ENCODE measurements around the gene PAX2.

PAX2 gene

GRCh38 chr10:100775386-100775785 lies 30.0 kb downstream of the PAX2 start:
- Histone ChIP-seq H3K27me3 (ENCODE audit: insufficient read depth, poor library complexity, severe bottlenecking) (peaks cover 6% of the 10 kb centered on the region), H3K4me3 (ENCODE audit: severe bottlenecking) (no peak overlapping the region), H3K36me3 (ENCODE audit: low read depth) (no peaks in the 10 kb centered on the region), H3K4me1 (ENCODE audit: insufficient read depth, poor library complexity, severe bottlenecking) (no peaks in the 10 kb centered on the region), H3K9me3 (ENCODE audit: severe bottlenecking) (no peaks in the 10 kb centered on the region), H3K27ac (ENCODE audit: poor library complexity, severe bottlenecking) (no peak overlapping the region)
- TF ChIP-seq CTCF (IDR thresholded peaks at IDR 0.05; ENCODE audit: poor library complexity, severe bottlenecking) = no peak
- DNase-seq (ENCODE audit: low spot score) (no peak), ATAC-seq (ENCODE audit: low read depth) (no peak)

- Histone ChIP-seq H3K9me3 (ENCODE audit: severe bottlenecking) (no peaks in the 10 kb centered on the region), H3K36me3 (ENCODE audit: low read depth) (no peaks in the 10 kb centered on the region), H3K4me1 (ENCODE audit: insufficient read depth, poor library complexity, severe bottlenecking) (no peaks in the 10 kb centered on the region), H3K27ac (ENCODE audit: poor library complexity, severe bottlenecking) (no peak overlapping the region), H3K27me3 (ENCODE audit: insufficient read depth, poor library complexity, severe bottlenecking) (peaks cover 6% of the 10 kb centered on the region), H3K4me3 (ENCODE audit: severe bottlenecking) (no peak overlapping the region)
- ATAC-seq (ENCODE audit: low read depth) (no peak), DNase-seq (ENCODE audit: low spot score) (no peak)
- TF ChIP-seq CTCF (IDR thresholded peaks at IDR 0.05; ENCODE audit: poor library complexity, severe bottlenecking) = no peak
Observed at GRCh38 chr10:100775871-100776270, 30.5 kb downstream of the PAX2 start.

GRCh38 chr10:100776671-100777070 lies 31.3 kb downstream of the PAX2 start:
- no peak for TF ChIP-seq CTCF (IDR thresholded peaks at IDR 0.05; ENCODE audit: poor library complexity, severe bottlenecking)
- no peak for DNase-seq (ENCODE audit: low spot score)
- Histone ChIP-seq H3K4me3 (ENCODE audit: severe bottlenecking) (no peak overlapping the region), H3K27ac (ENCODE audit: poor library complexity, severe bottlenecking) (no peak overlapping the region), H3K4me1 (ENCODE audit: insufficient read depth, poor library complexity, severe bottlenecking) (no peaks in the 10 kb centered on the region), H3K9me3 (ENCODE audit: severe bottlenecking) (no peaks in the 10 kb centered on the region), H3K36me3 (ENCODE audit: low read depth) (no peaks in the 10 kb centered on the region), H3K27me3 (ENCODE audit: insufficient read depth, poor library complexity, severe bottlenecking) (peaks cover 6% of the 10 kb centered on the region)
- no peak for ATAC-seq (ENCODE audit: low read depth)

- Histone ChIP-seq H3K9me3 (ENCODE audit: severe bottlenecking) (no peaks in the 10 kb centered on the region), H3K27ac (ENCODE audit: poor library complexity, severe bottlenecking) (no peak overlapping the region), H3K4me3 (ENCODE audit: severe bottlenecking) (no peak overlapping the region), H3K27me3 (ENCODE audit: insufficient read depth, poor library complexity, severe bottlenecking) (peaks cover 6% of the 10 kb centered on the region), H3K36me3 (ENCODE audit: low read depth) (no peaks in the 10 kb centered on the region), H3K4me1 (ENCODE audit: insufficient read depth, poor library complexity, severe bottlenecking) (no peaks in the 10 kb centered on the region)
- DNase-seq (ENCODE audit: low spot score) (no peak), ATAC-seq (ENCODE audit: low read depth) (no peak)
- TF ChIP-seq CTCF (IDR thresholded peaks at IDR 0.05; ENCODE audit: poor library complexity, severe bottlenecking) = no peak
Observed at GRCh38 chr10:100779329-100779728, 33.9 kb downstream of the PAX2 start.

- Histone ChIP-seq H3K9me3 (ENCODE audit: severe bottlenecking) (no peaks in the 10 kb centered on the region), H3K4me3 (ENCODE audit: severe bottlenecking) (no peak overlapping the region), H3K36me3 (ENCODE audit: low read depth) (no peaks in the 10 kb centered on the region), H3K27ac (ENCODE audit: poor library complexity, severe bottlenecking) (no peak overlapping the region), H3K4me1 (ENCODE audit: insufficient read depth, poor library complexity, severe bottlenecking) (no peaks in the 10 kb centered on the region), H3K27me3 (ENCODE audit: insufficient read depth, poor library complexity, severe bottlenecking) (peaks cover 6% of the 10 kb centered on the region)
- DNase-seq (ENCODE audit: low spot score) (no peak), ATAC-seq (ENCODE audit: low read depth) (no peak)
- TF ChIP-seq CTCF (IDR thresholded peaks at IDR 0.05; ENCODE audit: poor library complexity, severe bottlenecking) = no peak
Observed at GRCh38 chr10:100780324-100780723, 34.9 kb downstream of the PAX2 start.

Data from RWPE2 (cell line).